GM19025 (cell line): ENCODE results near the gene RNU6-9.
A peak's percentile ranks its signal among the peaks of the same experiment; 100 is the strongest.

Experiments used
- ATAC-seq: cut with Tn5 transposase; IDR thresholded peaks from one replicate; pipeline ENCODE4 v1.9.1; 2021; ENCODE audit warnings: mild to moderate bottlenecking, low read depth, moderate library complexity; ENCODE audit not compliant: unreplicated experiment

Gene RNU6-9

DNA sequence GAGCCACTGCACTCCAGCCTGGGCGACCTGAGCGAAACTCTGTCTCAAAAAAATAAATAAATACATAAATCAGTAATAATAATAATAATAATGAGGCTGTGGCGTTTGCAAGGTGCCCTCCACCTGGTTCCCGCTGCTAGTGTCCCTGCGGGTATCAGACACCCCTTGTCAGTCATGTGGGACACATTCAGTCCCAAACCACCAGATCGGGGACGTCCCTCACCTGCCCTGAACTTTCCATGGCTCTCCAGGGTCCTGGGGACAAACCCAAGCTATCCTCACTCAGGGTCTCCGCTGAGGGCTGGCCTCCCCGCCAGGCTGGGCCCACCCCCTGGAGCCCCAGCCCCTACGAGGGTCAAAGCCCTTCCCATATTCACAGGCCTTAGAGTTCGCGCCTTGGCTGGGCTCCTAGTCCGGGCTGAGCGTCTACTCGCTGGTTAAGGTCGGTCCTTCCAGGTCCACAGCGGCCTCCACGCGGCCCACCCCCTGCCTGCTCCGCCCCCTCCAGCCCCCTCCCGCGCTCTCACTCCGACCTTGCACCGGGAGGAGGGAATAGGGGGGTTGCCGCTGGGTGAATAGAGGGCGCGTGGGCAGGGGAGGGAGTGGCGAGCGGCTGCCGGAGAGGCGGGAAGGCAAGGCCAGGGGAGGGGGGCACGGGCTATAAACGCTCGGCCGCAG is 23.5 kb downstream of the RNU6-9 start:
- no peak for ATAC-seq

DNA sequence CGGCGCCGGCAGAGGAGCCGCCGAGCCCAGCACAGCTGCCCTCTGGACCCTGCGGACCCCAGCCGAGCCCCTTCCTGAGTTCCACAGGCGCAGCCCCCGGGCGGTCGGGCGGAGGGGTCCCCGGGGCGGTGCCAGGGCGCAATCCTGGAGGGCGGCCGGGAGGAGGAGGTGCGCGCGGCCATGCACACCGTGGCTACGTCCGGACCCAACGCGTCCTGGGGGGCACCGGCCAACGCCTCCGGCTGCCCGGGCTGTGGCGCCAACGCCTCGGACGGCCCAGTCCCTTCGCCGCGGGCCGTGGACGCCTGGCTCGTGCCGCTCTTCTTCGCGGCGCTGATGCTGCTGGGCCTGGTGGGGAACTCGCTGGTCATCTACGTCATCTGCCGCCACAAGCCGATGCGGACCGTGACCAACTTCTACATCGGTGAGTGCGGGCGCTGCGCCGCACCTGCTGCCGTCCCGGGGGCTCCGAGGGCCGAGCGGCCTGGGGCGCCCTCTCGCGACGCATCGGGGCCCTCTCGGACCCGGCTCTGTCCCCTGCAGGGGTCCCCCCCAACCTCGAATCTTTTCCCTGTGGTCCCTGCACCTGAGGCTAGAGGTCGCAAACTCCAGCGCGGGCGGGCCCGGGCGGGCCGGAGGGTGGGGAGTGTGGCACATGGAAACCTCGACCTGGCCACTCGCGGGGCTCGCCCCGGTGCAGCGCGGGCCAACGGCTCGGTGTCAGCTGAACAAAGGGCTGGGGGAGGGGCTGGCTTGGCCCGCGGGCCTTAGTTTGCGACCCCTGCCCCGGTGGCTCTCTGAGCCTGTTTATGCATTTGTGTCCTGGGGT is 24.3 kb downstream of the RNU6-9 start, which contains the start of gene KISS1R:
KISS1R (plus strand) TSS at position 11 of the 829 bp plus-strand sequence; CDS start at position 181, 170 bp downstream.
- no peak for ATAC-seq

GRCh38 chr19:918152-918437 is 24.8 kb downstream of the RNU6-9 start:
- ATAC-seq: no peak

GRCh38 chr19:918481-919198 is 25.4 kb downstream of the RNU6-9 start:
- ATAC-seq: no peak

DNA sequence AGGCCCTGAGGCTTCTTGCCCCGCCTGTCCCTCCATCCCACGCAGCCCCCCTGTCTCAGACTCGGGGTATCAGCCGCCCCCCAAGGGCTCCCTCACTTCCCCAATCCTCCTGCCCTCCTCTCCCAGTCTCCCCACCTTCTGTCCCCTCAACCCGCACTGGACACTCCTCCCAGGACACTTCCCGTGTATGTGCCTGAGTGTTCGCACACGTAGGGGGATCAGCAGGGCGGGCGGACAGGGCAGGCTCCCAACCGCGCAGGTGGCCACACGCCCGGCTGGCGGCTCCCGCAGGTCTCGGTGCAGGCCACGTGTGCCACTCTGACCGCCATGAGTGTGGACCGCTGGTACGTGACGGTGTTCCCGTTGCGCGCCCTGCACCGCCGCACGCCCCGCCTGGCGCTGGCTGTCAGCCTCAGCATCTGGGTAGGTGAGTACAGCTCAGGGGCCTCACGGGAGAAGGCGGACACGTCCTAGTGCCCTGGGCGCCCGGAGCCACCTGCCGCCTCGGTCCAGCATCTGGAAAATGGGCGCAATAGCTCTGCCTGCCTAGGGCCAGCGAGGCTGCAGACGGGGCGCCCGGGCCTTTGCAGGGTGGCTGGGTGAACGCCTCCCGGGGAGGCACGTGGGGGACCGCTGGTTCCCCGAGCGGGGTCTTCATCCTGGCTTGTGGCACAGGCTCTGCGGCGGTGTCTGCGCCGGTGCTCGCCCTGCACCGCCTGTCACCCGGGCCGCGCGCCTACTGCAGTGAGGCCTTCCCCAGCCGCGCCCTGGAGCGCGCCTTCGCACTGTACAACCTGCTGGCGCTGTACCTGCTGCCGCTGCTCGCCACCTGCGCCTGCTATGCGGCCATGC is 26.1 kb downstream of the RNU6-9 start:
- no peak for ATAC-seq

- ATAC-seq: no peak
Observed at GRCh38 chr19:920051-920864, 27.0 kb downstream of the RNU6-9 start.

DNA sequence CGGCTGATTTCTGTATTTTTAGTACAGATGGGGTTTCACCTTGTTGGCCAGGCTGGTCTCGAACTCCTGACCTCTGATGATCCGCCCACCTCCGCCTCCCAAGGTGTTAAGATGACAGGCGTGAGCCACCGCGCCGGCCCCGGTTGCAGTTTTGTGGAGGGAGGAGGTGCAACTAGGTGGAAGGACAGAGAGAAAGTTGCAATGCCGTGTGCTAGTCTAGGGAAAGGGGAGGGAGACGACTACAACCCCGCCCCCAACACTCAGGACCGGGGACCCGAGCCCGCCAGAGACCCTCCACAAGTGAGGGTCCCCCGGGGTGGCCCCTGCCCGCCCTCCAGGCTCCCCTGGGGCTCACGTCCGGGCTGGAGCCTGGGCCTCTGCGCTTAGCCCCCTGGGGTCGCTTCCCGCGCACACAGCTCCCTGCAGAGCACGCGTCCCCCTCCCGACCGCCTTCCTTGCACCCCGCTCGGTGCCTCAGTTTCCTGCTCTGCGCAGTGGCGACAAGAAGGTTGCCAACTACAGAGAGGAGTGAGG is 31.3 kb downstream of the RNU6-9 start:
- no peak for ATAC-seq

DNA sequence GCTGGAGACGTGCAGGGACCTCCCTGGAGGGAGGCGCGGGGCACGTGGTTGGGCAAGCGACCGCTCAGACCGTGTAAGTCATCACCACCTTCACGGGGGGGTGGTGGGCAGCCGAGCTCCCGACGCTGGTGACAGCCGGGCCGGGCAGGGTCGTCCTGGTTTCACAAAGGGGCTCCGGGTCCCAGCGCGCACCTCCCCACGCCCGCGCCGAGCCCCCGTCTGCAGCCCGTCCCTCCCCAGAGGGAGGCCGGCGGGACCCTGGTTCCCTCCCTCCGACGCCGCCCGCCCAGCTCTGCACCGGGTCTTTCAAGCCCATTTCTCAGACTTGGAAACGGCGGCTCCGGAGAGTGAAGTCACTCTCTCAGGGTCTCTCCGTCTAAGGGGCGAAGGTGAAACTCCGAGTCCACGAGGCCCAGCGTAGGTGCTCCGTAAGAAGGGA is 31.8 kb downstream of the RNU6-9 start:
- peak; percentile 37 for ATAC-seq

GRCh38 chr19:925526-926322 is 32.4 kb downstream of the RNU6-9 start, which contains the start of gene ARID3A:
Gene ARID3A, plus strand, starts transcription at chr19:926035. Its CDS starts 3,494 bp downstream, at chr19:929529.
- peak; percentile 66 for ATAC-seq

DNA sequence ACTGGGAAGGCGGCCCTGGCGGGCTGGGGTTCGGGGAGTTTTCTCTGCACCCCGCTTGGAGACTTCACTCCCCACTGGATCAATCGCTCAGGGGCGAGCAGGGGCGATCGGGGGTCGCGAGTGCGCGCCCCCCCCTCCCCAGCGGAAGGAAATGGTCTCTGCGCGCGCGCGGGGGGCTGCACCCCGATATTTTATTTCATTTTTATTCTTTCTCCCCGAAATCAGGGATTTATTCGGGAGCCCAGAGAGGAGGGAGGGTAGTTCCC is 33.0 kb downstream of the RNU6-9 start:
- no peak for ATAC-seq

DNA sequence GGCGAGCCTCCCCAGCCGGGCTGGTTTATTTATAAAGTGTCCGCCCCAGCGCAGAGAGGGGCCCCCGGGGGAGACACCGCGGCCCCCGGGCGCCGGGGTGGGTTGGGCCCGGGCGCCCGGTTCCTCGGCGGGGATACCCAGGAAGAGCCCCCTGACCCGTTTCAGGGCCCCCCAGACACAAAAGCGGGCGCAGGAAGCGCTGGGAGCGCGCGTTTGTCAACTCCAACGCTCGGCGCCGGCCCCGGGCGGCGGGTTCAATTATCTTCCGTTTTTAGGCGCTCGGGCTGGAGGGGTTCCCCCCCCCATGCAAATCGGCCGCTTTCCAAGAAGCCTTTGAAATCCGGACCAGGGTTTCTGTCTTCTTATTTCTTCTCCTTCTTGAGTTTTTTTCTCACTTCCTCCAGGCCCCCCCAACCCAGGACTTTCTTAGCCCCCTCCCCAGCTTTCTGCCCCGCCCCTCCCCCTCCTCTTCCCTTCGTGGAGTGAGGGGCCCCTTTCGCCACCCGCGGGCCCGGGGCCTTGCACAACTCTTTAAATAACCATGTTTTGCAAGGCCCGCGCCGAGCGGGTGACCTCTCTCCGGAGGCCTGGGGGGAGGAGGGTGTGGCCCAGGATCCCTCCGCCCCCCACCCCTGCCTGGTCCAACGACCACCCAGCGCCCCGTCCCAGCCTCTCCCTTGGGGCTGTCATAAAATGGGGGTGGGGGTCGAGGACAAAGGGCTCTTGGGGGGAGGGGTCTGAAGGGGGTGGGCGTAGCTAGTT is 33.5 kb downstream of the RNU6-9 start:
- ATAC-seq: no peak

GRCh38 chr19:927351-927779 is 34.1 kb downstream of the RNU6-9 start:
- ATAC-seq: no peak

GRCh38 chr19:927780-928401 is 34.6 kb downstream of the RNU6-9 start:
- no peak for ATAC-seq

DNA sequence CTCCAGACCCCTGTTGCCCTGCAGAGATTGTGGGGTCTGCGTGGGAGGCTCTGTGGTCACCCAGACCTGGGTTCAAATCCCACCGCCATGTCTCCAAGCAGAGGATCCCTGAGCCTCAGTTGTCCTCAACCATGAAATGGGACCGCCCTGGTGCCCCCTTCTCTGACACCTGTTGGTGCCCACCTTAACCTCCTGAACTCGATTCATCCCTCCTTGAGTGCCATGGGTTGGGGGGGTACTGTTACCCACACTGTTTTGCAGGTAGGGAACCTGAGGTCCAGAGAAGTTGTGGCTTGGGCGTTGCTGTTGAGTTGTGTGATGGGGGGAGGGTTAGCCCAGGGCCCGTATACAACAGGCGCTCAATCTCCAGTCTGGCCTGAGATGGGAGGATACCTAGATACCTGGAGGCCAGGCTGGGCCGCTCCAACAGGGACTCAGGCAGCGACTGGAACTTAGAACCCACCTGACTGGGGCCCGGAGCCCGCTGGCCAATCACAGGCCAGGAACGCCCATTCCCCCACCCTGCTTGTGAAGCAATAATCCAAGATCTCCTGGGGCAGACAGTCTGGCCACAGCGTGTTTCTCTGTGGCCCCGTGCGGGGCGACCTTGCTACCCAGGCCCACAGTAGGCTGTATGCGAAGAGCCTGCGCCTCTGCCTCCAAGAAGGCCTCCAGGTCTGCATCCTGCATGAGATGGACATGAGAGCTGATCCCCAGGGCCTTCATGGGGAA is 35.4 kb downstream of the RNU6-9 start:
- no peak for ATAC-seq

DNA sequence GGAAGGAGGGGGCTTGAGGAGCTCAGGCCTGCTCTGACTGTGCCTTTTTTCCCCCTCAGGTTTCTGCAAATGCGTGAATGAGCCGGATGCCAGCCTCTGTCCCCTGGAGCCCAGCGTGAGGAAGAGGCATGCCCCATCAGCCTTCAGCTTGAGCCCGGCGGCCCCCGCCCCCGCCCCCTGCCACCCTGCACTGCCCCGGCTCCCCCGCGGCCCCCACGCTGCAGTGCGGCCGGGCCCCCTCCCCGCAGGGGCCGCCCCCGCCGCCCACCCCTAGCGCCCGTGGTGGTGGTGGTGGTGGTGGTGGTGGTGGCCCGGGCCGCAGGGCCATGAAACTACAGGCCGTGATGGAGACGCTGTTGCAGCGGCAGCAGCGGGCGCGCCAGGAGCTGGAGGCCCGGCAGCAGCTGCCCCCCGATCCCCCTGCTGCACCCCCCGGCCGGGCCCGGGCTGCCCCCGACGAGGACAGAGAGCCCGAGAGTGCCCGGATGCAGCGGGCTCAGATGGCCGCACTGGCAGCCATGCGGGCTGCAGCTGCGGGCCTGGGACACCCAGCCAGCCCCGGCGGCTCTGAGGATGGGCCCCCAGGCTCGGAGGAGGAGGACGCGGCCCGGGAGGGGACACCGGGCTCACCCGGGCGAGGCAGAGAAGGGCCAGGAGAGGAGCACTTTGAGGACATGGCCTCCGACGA is 36.1 kb downstream of the RNU6-9 start:
- ATAC-seq: no peak

- ATAC-seq: no peak
Observed at GRCh38 chr19:929891-930258, 36.6 kb downstream of the RNU6-9 start.
